Gastroesophageal sphincter (tissue), 3 donors: ENCODE measurements around the gene GOLGA1.

Experiments
- CTCF ChIP-seq, 4 experiments: fragments of 200-600 bp in 2 of 4; fragments of 450-650 bp in 2 of 4; sonication (generic) in 1 of 4; IDR thresholded peaks; one replicate each; pipeline ENCODE4 v1.5.1; 2017 to 2019; ENCODE audit warnings: antibody characterized with exemption in 4 of 4, mild to moderate bottlenecking in 2 of 4, moderate library complexity in 2 of 4
- EP300 ChIP-seq: sonication (generic); formaldehyde crosslinking; IDR thresholded peaks from one replicate; pipeline ENCODE4 v1.6.1; 2017; ENCODE audit warnings: antibody characterized with exemption, mild to moderate bottlenecking
- POLR2A ChIP-seq, 2 donors: fragments of 450-650 bp; IDR thresholded peaks; one replicate each; pipeline ENCODE4 v1.6.1; 2017; ENCODE audit warnings: antibody characterized with exemption in 2 of 2, mild to moderate bottlenecking in 2 of 2, moderate library complexity in 1 of 2

- TF ChIP-seq CTCF (IDR thresholded peaks at IDR 0.05) (no peak), POLR2A (IDR thresholded peaks at IDR 0.05) (no peak), EP300 (no peak)
Observed at GRCh38 chr9:124934290-124934689, 6.6 kb downstream of the GOLGA1 start.
